ENCODE measurements around the gene TMCC2.

DNA sequence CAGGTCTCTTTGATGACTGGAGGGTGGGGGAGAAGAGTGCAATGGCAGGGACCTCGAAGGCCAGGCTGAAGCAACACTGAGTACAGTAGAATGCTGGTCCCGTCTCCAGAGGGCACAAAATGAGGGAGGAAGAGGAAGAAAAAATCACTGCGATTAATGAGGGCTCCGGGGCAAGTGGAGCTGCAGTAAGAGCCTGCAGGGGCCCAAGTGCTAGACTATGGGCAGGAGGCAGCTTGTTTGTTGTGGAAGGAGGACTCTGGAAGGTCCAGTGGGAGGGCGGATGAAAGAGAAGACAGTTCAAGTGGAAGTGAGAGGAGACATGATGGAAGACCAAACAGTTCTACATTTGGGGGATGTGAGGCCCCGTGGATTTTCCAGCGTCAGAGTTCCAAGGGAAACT lies 17.4 kb downstream of the TMCC2 start:
- TF ChIP-seq, protein P1, sequence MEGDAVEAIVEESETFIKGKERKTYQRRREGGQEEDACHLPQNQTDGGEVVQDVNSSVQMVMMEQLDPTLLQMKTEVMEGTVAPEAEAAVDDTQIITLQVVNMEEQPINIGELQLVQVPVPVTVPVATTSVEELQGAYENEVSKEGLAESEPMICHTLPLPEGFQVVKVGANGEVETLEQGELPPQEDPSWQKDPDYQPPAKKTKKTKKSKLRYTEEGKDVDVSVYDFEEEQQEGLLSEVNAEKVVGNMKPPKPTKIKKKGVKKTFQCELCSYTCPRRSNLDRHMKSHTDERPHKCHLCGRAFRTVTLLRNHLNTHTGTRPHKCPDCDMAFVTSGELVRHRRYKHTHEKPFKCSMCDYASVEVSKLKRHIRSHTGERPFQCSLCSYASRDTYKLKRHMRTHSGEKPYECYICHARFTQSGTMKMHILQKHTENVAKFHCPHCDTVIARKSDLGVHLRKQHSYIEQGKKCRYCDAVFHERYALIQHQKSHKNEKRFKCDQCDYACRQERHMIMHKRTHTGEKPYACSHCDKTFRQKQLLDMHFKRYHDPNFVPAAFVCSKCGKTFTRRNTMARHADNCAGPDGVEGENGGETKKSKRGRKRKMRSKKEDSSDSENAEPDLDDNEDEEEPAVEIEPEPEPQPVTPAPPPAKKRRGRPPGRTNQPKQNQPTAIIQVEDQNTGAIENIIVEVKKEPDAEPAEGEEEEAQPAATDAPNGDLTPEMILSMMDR (IDR thresholded peaks at IDR 0.05) = no peak
- TF ChIP-seq POLR2A (IDR thresholded peaks at IDR 0.05) = no peak

Data from prostate gland (tissue), 2 donors.